GM19043 (cell line): ENCODE data around the gene CRB1.

Experiments
- ATAC-seq: cut with Tn5 transposase; IDR thresholded peaks from one replicate; pipeline ENCODE4 v1.9.1; 2021; ENCODE audit warnings: low read depth; ENCODE audit not compliant: unreplicated experiment

The CRB1 gene

GRCh38 chr1:197342044-197342565 is 74.1 kb downstream of the CRB1 start:
- ATAC-seq: no peak

- no peak for ATAC-seq
These were observed 74.6 kb downstream of the CRB1 start for GRCh38 chr1:197342669-197343068.

- ATAC-seq: no peak
These were observed 75.7 kb downstream of the CRB1 start for GRCh38 chr1:197343663-197344273.

- no peak for ATAC-seq
These were observed 83.9 kb downstream of the CRB1 start for GRCh38 chr1:197351821-197352440.

DNA sequence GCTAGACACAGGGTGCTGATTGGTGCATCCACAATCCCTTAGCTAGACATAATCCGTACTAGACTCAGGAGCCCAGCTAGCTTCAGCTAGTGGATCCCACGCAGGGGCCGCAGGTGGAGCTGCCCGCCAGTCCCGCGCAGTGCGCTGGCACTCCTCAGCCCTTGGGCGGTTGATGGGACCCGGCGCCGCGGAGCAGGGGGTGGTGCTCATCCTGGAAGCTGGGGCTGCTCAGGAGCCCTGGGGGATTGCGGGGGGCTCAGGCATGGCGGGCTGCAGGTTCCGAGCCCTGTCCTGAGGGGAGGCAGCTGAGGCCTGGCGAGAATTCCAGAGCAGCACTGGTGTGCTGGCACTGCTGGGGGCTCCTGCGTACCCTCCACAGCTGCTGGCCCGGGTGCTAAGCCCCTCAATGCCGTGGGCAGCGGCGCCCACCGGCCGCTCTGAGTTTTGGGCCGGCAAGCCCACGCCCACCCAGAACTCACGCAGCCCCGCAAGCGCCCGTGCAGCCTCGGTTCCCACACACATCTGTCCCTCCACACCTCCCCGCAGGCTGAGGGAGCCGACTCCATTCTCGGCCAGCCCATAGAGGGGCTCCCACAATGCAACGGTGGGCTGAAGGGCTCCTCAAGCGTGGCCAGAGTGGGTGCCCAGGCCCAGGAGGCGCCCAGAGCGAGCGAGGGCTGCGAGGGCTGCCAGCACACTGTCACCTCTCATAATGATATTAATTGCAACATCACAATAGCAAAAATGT is 87.4 kb downstream of the CRB1 start:
- no peak for ATAC-seq

- peak; percentile 63 for ATAC-seq
These were observed 88.9 kb downstream of the CRB1 start for GRCh38 chr1:197356723-197357533.

DNA sequence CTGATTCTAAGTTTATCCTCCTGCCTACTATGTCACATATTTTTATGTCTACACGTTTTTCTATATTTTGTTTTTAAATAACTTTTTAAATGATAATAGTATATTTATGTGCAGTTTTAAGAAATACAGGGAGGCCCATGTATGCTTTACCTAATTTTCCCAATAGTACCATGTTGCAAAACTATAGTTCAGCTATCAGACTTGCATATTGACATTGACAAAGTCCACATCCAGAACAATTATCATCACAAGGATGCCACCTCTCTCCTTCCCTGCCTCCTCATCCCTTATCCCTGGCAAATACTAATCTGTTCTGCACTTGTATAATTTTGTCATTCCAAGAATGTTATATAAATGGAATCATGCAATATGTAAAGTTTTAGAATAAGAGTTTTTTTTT is 90.9 kb downstream of the CRB1 start:
- ATAC-seq: no peak

GRCh38 chr1:197360068-197360467 is 92.0 kb downstream of the CRB1 start:
- ATAC-seq: no peak

- ATAC-seq: no peak
These were observed 94.8 kb downstream of the CRB1 start for GRCh38 chr1:197362871-197363270.

GRCh38 chr1:197363855-197364254 is 95.8 kb downstream of the CRB1 start:
- no peak for ATAC-seq

GRCh38 chr1:197366996-197367395 is 98.9 kb downstream of the CRB1 start:
- no peak for ATAC-seq

DNA sequence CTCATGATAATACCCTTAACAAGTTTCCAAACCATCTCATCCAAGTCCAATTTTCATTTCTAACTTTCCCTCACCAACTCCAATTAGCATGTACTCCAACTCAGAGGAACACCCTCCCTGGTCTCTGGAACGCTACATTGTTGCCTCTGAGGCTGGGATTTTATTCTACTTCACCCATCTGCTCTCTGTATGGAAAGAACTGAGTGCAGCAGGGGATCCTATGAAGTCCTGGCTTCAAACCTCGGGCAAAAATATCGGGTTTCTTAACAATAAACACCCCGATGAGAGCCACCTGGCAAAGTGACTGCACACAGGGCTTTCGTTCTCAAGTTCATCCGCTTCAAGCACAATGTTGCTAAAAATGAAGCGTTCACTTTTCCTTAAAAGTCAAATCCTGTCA is 99.6 kb downstream of the CRB1 start:
- ATAC-seq: no peak

- no peak for ATAC-seq
These were observed 106.4 kb downstream of the CRB1 start for GRCh38 chr1:197374428-197374827.

GRCh38 chr1:197384471-197384870 is 116.4 kb downstream of the CRB1 start:
- no peak for ATAC-seq

DNA sequence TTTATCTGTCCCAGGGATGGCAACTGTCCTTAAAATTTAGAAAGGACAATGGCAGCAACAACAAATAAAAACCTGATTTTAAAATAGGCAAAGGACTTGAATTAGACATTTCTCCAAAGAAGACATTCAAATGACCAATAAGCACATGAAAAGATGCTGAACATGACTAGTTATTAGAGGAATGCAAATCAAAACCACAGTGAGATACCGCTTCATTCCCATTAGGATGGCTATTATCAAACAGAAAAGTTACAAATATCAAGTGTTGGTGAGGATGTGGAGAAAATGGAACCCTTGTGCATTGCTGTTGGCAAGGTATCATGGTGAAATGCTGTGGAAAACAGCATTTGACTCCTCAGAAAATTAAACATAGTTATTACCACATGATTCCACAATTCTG is 120.7 kb downstream of the CRB1 start:
- ATAC-seq: no peak

DNA sequence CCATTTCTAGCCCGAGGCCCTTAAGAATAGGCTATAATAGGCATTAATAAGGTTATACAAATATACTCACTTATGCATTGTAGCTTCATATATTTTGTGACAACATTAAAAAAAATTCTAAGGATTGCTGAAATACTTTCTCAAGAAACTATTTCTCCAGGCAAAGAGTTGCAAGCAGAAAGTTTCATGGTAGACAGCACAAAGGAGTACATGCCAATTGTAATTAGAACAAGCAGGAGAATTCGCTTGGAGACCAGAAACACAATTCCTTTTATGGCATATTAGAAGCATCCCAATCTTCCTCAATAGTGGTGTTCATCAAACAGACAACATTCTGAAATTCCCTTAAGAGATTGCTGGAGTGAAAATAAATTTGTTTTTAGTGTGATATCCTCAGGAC is 122.8 kb downstream of the CRB1 start:
- ATAC-seq: no peak

DNA sequence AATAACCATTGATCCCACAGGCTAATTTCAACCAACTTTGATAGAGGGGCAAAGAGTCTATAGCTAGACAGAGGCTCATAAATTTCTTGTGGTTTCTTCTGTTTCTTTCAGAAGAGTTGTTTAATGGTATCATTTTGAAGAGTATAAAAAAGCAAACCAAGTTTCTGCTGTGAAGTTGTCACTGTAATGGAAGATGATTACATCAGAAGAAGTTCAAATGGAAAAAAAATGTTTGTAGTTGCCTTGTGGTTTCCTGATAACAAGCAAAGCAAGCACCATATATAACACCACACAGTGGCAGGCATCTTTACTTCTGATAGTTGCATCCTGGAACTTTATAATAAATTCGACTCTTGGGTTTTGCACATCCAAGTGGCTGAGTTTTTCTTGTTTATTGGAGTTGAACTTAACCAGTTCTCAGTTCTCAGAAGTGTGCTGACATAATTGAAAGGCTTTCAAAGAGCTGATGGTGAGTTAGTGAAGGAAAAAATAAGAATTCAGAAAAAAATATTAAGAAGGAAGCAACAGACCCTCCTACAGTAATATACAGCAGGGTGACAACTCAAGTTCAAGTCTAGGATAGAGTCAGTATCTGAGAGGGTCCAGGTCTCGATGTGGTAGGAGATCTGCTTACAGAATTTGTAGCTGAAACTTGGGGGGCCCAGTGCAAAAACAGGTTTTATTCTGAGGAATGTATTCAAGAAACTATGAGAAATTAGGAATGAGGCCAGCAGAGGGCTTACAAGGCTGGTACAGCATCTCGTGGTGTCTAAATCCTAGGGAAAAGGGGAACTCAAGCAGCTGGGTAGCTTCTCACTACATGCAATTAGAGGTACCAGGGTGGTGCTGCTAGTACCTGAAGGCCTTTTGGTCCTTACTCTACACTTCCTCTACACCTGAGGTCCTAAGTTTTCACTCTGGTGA is 123.5 kb downstream of the CRB1 start:
- ATAC-seq: no peak

DNA sequence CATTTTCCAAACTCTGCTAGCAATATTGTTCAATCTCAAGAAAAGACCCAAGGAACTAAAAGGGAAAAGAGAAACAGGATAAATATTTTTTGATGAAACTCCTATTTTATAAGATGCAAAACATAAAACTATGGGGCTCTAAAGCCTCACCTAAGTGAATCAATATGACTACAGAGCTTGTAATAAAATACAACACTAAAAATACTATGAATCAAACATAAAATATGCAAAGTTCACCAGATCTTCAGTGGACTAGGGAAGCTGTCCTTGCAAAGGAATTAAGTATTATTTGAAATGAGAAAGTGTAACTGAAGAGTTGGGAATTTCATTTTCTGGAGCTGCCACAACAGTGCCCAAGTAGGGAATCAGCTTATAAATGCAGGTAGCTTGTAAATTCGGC is 124.5 kb downstream of the CRB1 start:
- ATAC-seq: no peak

GRCh38 chr1:197393105-197393504 is 125.1 kb downstream of the CRB1 start:
- ATAC-seq: no peak

- ATAC-seq: no peak
These were observed 125.7 kb downstream of the CRB1 start for GRCh38 chr1:197393772-197394171.
